ENCODE data around the gene CTDSP1.
A peak's percentile ranks its signal among the peaks of the same experiment; 100 is the strongest.

The CTDSP1 gene

GRCh38 chr2:218399391-218400166 is at the start of gene CTDSP1:
Gene CTDSP1, plus strand, starts transcription at chr2:218399868. Its CDS starts 223 bp downstream, at chr2:218400091.
- H3K9me3 ChIP-seq (ENCODE audit: control insufficient read depth, low read length), result no peaks in the 10 kb centered on the region
- H3K27me3 ChIP-seq (replicated peaks; ENCODE audit: control insufficient read depth, insufficient read depth, low read length), result no peaks in the 10 kb centered on the region

GRCh38 chr2:218354045-218354444 is 45.6 kb upstream of the CTDSP1 start:
- H3K4me3 ChIP-seq (ENCODE audit: low read length), result no peak overlapping the region
- DNase-seq (ENCODE audit: low read depth), result no peak
- H3K36me3 ChIP-seq (ENCODE audit: control insufficient read depth, insufficient read depth, low read length, severe bottlenecking), result no peaks in the 10 kb centered on the region
- peaks cover 7% of the 10 kb centered on the region for H3K27me3 ChIP-seq (replicated peaks; ENCODE audit: control insufficient read depth, insufficient read depth, low read length)
- peaks cover 20% of the 10 kb centered on the region for H3K9me3 ChIP-seq (ENCODE audit: control insufficient read depth, low read length)
- H3K9ac ChIP-seq (ENCODE audit: low read length), result no peak overlapping the region
- no peaks in the 10 kb centered on the region for H3K4me1 ChIP-seq (ENCODE audit: control insufficient read depth, insufficient read depth, low read length)

More at GRCh38 chr2:218399391-218400166, at the start of gene CTDSP1:
- H3K4me1 ChIP-seq (ENCODE audit: control insufficient read depth, insufficient read depth, low read length), result peaks cover 30% of the 10 kb centered on the region
- peak within 1 kb of the TSS; percentile 96 for H3K9ac ChIP-seq (ENCODE audit: low read length)
- H3K36me3 ChIP-seq (ENCODE audit: control insufficient read depth, insufficient read depth, low read length, severe bottlenecking), result peaks cover 22% of the 10 kb centered on the region
- peak within 1 kb of the TSS; percentile 89 for H3K4me3 ChIP-seq (ENCODE audit: low read length)
- peak; percentile 99 for DNase-seq (ENCODE audit: low read depth)

DNA sequence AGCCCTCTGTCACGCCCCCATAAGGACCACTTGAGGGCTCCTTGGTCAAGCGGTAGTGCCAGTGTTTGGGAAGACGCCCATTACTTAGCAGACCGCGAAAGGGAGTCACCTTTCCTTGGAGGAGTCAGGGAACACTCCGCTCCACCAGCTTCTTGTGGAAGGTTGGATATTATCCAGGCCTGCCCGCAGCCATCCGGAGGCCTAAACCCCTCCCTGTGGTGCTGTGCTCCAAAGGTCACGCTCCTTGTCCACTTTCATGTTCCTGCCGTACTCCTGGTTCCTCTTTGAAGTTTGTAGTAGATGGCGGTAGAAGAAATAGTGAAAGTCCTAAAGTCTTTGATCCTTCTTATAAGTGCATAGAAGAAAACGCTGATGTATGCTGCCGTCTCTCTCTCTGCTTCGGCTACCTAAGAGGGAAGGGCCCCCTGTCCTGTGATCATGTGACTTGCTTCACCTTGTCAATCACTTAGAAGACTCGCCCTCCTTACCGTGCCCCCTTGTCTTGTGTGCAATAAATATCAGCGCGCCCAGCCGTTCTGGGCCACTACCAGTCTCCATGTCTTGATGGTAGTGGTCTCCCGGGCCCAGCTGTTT is 44.7 kb upstream of the CTDSP1 start:
- H3K36me3 ChIP-seq (ENCODE audit: control insufficient read depth, insufficient read depth, low read length, severe bottlenecking), result no peaks in the 10 kb centered on the region
- H3K27me3 ChIP-seq (replicated peaks; ENCODE audit: control insufficient read depth, insufficient read depth, low read length), result peaks cover 7% of the 10 kb centered on the region
- H3K4me1 ChIP-seq (ENCODE audit: control insufficient read depth, insufficient read depth, low read length), result no peaks in the 10 kb centered on the region
- H3K9me3 ChIP-seq (ENCODE audit: control insufficient read depth, low read length), result peaks cover 20% of the 10 kb centered on the region
- no peak for DNase-seq (ENCODE audit: low read depth)
- no peak overlapping the region for H3K9ac ChIP-seq (ENCODE audit: low read length)
- no peak overlapping the region for H3K4me3 ChIP-seq (ENCODE audit: low read length)

- Histone ChIP-seq H3K4me1 (ENCODE audit: control insufficient read depth, insufficient read depth, low read length) (no peaks in the 10 kb centered on the region), H3K36me3 (ENCODE audit: control insufficient read depth, insufficient read depth, low read length, severe bottlenecking) (no peaks in the 10 kb centered on the region), H3K9me3 (ENCODE audit: control insufficient read depth, low read length) (peaks cover under 1% of the 10 kb centered on the region), H3K27me3 (replicated peaks; ENCODE audit: control insufficient read depth, insufficient read depth, low read length) (peaks cover 7% of the 10 kb centered on the region), H3K4me3 (ENCODE audit: low read length) (no peak overlapping the region), H3K9ac (ENCODE audit: low read length) (no peak overlapping the region)
- DNase-seq (ENCODE audit: low read depth), result no peak
These were observed 42.2 kb upstream of the CTDSP1 start for GRCh38 chr2:218357236-218358177.

DNA sequence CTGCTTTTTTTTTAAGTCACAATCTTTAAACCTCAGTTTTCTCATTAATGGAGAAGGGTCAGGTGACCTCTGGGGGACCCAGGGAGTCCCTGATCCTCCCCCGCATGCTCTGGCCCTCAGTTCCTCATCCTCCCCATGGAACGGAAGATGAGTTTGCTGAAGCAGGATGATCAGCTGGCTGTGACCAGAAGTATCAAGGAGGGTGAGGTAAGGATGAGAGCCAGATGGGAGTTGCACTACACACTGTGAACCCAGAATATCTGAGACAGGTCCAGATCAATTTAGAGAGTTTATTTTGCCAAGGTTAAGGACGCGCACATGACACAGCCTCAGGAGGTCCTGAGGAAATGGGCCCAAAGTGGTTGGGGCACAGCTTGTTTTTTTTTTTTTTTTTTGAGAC is 39.2 kb upstream of the CTDSP1 start:
- H3K9me3 ChIP-seq (ENCODE audit: control insufficient read depth, low read length), result no peaks in the 10 kb centered on the region
- H3K27me3 ChIP-seq (replicated peaks; ENCODE audit: control insufficient read depth, insufficient read depth, low read length), result no peaks in the 10 kb centered on the region
- H3K4me3 ChIP-seq (ENCODE audit: low read length), result no peak overlapping the region
- H3K9ac ChIP-seq (ENCODE audit: low read length), result no peak overlapping the region
- no peak for DNase-seq (ENCODE audit: low read depth)
- H3K36me3 ChIP-seq (ENCODE audit: control insufficient read depth, insufficient read depth, low read length, severe bottlenecking), result no peaks in the 10 kb centered on the region
- H3K4me1 ChIP-seq (ENCODE audit: control insufficient read depth, insufficient read depth, low read length), result peaks cover 4% of the 10 kb centered on the region

DNA sequence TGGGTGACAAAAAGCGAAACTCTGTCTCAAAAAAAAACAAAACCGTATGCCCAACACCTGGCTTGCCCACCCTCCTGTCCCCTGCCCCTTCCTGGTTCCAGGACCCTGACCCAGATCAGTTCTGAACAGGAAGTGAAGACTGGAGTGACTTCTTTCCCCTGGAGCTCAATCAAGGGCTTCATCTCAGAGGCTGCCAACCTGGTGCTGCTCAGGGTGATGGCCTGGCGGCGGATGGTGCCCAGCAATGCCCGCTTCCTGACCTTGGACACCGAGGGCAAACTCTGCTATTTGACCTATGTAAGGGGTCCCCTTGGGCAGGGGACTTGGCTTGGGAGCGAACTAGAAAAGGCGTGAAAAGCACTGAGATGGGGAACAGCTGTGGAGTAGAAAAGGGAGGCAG is 37.1 kb upstream of the CTDSP1 start:
- peaks cover 6% of the 10 kb centered on the region for H3K4me1 ChIP-seq (ENCODE audit: control insufficient read depth, insufficient read depth, low read length)

GRCh38 chr2:218363736-218364135 is 35.9 kb upstream of the CTDSP1 start:
- no peaks in the 10 kb centered on the region for H3K36me3 ChIP-seq (ENCODE audit: control insufficient read depth, insufficient read depth, low read length, severe bottlenecking)
- H3K9ac ChIP-seq (ENCODE audit: low read length), result no peak overlapping the region
- peaks cover 8% of the 10 kb centered on the region for H3K9me3 ChIP-seq (ENCODE audit: control insufficient read depth, low read length)
- no peak for DNase-seq (ENCODE audit: low read depth)
- peaks cover 11% of the 10 kb centered on the region for H3K4me1 ChIP-seq (ENCODE audit: control insufficient read depth, insufficient read depth, low read length)
- no peaks in the 10 kb centered on the region for H3K27me3 ChIP-seq (replicated peaks; ENCODE audit: control insufficient read depth, insufficient read depth, low read length)
- H3K4me3 ChIP-seq (ENCODE audit: low read length), result no peak overlapping the region

More for the DNA sequence above, 37.1 kb upstream of the CTDSP1 start:
- Histone ChIP-seq H3K36me3 (ENCODE audit: control insufficient read depth, insufficient read depth, low read length, severe bottlenecking) (no peaks in the 10 kb centered on the region), H3K9me3 (ENCODE audit: control insufficient read depth, low read length) (peaks cover 8% of the 10 kb centered on the region), H3K27me3 (replicated peaks; ENCODE audit: control insufficient read depth, insufficient read depth, low read length) (no peaks in the 10 kb centered on the region), H3K4me3 (ENCODE audit: low read length) (no peak overlapping the region), H3K9ac (ENCODE audit: low read length) (no peak overlapping the region)
- DNase-seq (ENCODE audit: low read depth), result no peak

DNA sequence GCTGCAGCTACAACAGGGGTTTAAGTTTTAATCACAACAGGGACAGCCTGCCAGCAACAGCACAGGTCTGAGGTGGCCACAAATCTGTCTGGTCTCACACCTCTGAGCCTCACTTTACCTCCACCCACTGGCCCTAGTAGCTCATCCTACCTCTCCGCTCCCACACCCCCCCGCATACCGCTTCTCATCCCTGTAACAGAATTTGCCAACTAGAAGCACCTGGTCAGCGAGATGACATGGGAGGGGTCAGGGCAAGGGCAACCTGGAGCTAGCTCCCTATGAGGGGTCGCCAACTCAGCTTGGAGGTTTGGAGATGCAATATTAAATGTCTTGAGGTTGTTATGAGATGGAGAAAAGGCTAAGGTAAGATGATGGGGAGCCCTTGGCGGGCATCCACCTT is 35.5 kb upstream of the CTDSP1 start:
- Histone ChIP-seq H3K4me1 (ENCODE audit: control insufficient read depth, insufficient read depth, low read length) (peaks cover 11% of the 10 kb centered on the region), H3K36me3 (ENCODE audit: control insufficient read depth, insufficient read depth, low read length, severe bottlenecking) (no peaks in the 10 kb centered on the region), H3K9me3 (ENCODE audit: control insufficient read depth, low read length) (peaks cover 8% of the 10 kb centered on the region), H3K4me3 (ENCODE audit: low read length) (no peak overlapping the region), H3K27me3 (replicated peaks; ENCODE audit: control insufficient read depth, insufficient read depth, low read length) (no peaks in the 10 kb centered on the region), H3K9ac (ENCODE audit: low read length) (no peak overlapping the region)
- no peak for DNase-seq (ENCODE audit: low read depth)

DNA sequence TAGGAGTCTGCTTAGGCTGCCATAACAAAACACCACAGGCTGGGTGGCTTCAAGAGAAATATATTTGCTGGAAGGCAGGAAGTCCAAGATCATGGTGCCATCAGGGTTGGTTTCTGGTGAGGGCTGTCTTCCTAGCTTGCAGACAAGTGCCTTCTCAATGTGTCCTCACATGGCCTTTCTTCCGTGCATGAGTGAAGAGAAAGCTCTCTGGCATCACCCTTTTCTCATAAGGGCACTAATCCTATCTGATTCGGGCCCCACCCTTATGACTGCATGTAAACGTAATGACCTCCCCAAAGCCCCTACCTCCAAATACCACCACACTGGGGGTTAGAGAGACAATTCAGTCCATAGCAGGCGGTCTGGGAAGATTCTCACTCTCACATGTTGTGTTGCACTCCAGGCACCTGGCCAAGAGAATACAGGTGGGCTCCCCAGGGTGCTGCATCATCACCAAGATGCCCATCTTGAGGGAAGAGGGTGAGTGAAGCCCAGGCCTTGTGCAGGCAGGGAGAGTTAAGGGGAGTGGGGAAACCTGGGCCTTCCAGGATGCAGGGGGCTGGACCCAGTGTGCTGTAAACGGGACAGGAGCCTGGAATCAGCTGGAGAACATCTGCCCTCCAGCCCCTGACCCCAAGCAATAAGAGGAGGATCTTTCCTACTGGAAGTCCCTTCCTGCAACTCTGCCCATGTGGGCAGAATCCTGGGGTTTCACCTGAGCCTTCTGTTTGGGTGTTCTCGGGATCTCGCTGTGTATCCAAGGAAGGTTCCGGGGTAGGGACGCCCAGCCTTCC is 32.9 kb upstream of the CTDSP1 start:
- Histone ChIP-seq H3K36me3 (ENCODE audit: control insufficient read depth, insufficient read depth, low read length, severe bottlenecking) (no peaks in the 10 kb centered on the region), H3K9me3 (ENCODE audit: control insufficient read depth, low read length) (peaks cover 8% of the 10 kb centered on the region), H3K4me3 (ENCODE audit: low read length) (peak overlapping the region; percentile 78), H3K9ac (ENCODE audit: low read length) (no peak overlapping the region), H3K4me1 (ENCODE audit: control insufficient read depth, insufficient read depth, low read length) (peaks cover 29% of the 10 kb centered on the region), H3K27me3 (replicated peaks; ENCODE audit: control insufficient read depth, insufficient read depth, low read length) (no peaks in the 10 kb centered on the region)
- no peak for DNase-seq (ENCODE audit: low read depth)

DNA sequence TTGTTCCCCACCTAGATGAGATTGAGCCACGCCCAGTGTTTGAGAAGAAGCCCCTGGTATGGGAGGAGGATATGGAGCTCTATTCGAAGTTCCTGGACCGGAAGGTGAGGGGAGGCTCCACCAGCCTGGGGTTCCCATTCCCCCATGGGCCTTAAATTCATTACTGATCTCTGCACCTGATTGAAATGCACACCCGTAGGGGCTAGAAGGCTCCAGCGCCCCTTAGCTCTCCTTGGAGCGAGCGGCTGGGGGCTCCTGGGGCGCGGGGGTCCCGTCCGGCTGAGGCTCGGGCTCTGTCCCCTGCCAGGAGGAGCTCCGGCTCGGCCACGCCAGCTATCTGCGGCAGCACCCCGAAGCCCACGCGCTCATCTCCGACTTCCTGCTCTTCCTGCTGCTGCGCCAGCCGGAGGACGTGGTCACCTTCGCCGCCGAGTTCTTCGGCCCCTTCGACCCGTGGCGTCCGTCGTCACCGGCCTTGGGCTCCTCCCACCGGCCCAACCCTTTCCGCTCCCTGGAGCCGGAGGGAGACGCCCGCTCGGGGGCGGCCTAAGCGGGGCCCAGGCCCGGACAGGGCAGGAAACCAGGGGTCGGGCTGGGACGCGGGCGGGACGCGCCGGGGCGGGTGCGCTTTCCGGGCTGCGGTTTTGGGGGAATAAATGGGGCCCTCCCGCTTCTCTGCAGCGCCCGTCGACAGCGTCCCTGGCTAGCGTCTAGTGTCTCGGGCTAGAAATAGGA is 32.1 kb upstream of the CTDSP1 start:
- Histone ChIP-seq H3K4me1 (ENCODE audit: control insufficient read depth, insufficient read depth, low read length) (peaks cover 32% of the 10 kb centered on the region), H3K27me3 (replicated peaks; ENCODE audit: control insufficient read depth, insufficient read depth, low read length) (no peaks in the 10 kb centered on the region), H3K9me3 (ENCODE audit: control insufficient read depth, low read length) (peaks cover 8% of the 10 kb centered on the region), H3K9ac (ENCODE audit: low read length) (peak overlapping the region; percentile 84), H3K36me3 (ENCODE audit: control insufficient read depth, insufficient read depth, low read length, severe bottlenecking) (no peaks in the 10 kb centered on the region), H3K4me3 (ENCODE audit: low read length) (peak overlapping the region; percentile 78)
- peak; percentile 89 for DNase-seq (ENCODE audit: low read depth)

Measured in adipocyte (in vitro differentiated cells).